Umbilical cord (tissue), 2 donors: Measurements from ENCODE around the gene SPATA31D3. TPM values are rescaled to one million over a fixed set of nuclear protein-coding genes. Genes with fewer than 3 reads are reported as not detected.
"Not testable (repeated sequence)": the region's sequence is repeated elsewhere in the genome, so short reads cannot be mapped to it uniquely, and the experiment has no call there.

Experiments
- DNase-seq: peaks from one replicate; pipeline ENCODE4 v3.0.0-alpha.2; 2015; ENCODE audit warnings: low spot score
- total RNA-seq: library from RNA; depleted of rRNA; stranded (reverse); fragments of >200 nt; gene quantifications from one replicate; pipeline ENCODE4 v1.2.3, GENCODE V29; 2014; ENCODE audit warnings: low replicate concordance; ENCODE audit not compliant: insufficient read depth

Gene SPATA31D3
- total RNA-seq, 1 donor from 2014 or later, result 2.2 TPM

- no peak for DNase-seq
Measured at GRCh38 chr9:81979196-81979595, 35.9 kb downstream of the SPATA31D3 start.

DNA sequence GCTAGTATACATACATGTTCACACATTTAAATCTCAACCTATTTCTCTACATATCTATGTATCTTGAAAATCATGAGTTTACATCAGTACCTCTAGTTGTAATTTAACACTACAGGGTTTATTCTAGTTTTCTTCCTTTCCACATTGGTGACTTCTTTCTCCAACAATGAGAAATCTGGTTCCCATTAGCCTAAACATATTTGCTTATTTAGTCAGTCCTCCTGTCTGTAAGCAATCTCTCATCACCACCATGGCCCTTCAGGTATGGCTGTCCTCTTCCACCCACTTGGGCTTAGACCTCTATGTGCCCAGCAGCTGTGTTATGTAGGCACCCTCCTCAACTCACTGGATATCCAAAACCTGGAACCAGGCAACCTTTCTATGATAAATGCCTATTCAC is 37.3 kb downstream of the SPATA31D3 start:
- no peak for DNase-seq

DNA sequence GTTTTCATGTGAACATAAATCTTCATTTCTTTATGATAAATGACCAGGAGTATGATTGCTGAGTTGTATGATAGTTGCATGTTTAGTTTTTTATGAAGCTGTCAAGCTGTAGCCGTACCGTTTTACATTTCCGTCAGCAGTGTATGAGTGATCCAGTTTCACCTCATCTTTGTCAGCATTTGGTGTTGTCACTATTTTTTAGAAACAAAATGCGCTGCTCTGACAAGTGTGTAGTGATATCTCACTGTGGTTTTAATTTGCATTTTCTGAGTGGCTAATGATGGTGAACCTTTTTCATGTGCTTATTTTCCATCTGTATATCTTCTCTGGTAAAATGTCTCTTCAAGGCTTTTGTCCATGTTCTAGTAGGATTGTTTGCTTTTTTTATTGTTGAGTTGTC is 38.6 kb downstream of the SPATA31D3 start:
- no peak for DNase-seq

DNA sequence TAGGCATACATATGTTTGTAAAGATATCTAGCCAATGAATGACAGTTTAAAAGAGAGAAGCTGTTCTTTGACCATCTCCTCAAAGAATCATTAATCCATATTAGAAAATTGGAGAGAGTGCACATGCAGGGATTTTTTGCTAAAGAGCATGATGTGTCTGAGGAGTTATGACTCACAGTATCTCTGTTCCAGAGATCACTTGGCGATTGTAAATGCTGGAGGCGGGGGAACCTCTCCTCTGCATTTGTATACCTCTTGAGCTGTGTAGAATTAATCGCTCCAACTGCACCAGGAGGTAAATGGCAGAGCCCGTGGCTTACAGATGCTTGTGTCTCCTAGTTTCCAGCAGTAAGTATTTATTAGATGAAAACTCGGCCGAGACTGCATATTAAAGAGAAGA is 41.6 kb downstream of the SPATA31D3 start:
- peak; percentile 23 for DNase-seq

DNA sequence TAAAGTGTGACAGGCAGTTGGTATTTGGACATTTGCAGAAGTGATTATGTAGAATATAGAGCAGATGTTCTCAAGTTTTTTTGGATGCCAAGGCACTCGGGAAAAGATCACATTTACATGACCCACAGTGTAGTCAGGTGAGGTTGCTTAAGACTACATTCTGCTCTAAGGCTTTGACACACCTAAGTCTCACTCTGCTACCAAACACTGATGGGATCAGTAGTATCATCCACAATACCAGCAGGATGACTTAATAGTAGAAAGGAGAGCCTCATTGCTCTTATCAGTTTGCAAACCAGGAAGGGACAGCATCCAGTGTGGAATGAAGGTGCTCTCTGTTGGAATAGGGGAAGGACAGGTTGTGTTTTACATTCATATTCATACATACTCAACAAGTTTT is 42.8 kb downstream of the SPATA31D3 start:
- DNase-seq, result no peak

- not testable (repeated sequence) for DNase-seq
Measured at GRCh38 chr9:81988472-81988871, 45.2 kb downstream of the SPATA31D3 start, which contains the start of gene SPATA31D1. SPATA31D1 (plus strand) TSS chr9:81988772; CDS start chr9:81988819, 47 bp downstream.

DNA sequence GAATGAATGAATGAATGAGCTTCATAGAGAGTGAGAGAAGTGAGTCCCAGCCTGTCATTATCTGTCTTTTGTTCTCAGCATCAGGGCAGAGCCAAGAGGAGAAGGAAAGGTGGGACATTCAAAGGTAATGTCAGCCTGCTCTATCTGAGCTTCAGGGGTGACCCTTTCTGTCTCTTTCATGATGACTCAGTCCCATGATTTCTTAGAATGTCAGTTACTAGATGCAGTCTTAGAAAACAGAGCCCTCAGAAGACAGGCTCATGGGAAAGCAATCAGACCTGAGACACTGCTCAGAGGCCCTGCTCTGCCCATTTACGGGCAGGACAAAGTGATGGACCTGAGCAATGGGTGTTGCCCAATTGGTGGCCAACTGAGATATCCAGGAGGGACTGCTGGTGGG is 46.4 kb downstream of the SPATA31D3 start:
- no peak for DNase-seq

DNA sequence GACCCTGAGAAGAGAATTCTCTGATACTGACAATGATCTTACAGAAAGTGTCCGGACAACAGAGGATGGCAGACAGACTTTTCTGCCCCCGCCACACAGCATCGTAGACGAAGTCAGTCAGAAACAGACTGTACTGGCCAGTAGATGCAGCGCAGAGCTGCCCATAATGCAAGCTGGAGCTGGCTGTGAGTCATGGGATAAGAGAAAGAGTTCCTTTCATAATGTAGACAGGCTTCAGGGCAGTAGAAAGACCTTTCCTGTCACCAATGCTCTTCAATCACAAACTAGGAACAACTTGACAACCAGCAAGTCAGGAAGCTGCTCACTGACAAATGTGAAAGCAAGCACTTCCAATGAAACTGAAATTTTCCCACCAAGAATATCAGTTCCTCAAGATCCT is 50.4 kb downstream of the SPATA31D3 start:
- no peak for DNase-seq

Other genes starting within 250 kb of the SPATA31D3 start
- gene SPATA31D4, start 15.1 kb upstream of the SPATA31D3 start, total RNA-seq, result 1.7 TPM
- 0.24 TPM for gene SPATA31D1, start 45.3 kb downstream of the SPATA31D3 start, total RNA-seq